HEK293T (cell line): Measurements from ENCODE around the gene R3HDM2.
"Not testable (repeated sequence)": the region's sequence is repeated elsewhere in the genome, so short reads cannot be mapped to it uniquely, and the experiment has no call there.

ENCODE experiments used
- CTCF ChIA-PET: fragments of 350-600 bp; formaldehyde crosslinking; extraction: SDS; loops from one replicate; lab custom pipeline; 2021; ENCODE audit warnings: antibody characterized with exemption, inconsistent platforms; lab: Yijun Ruan, JAX
- POLR2A ChIA-PET: fragments of 350-600 bp; formaldehyde crosslinking; extraction: SDS; loops from one replicate; lab custom pipeline; 2020; ENCODE audit warnings: antibody characterized with exemption, inconsistent platforms; lab: Yijun Ruan, JAX
- DNase-seq: peaks from one replicate; pipeline ENCODE4 v3.0.0; 2012; ENCODE audit warnings: mixed read lengths; ENCODE audit errors: extremely low spot score
- ARNT ChIP-seq: fragments of 450-650 bp; IDR thresholded peaks from 2 replicates; pipeline ENCODE4 v1.6.1; 2017; ENCODE audit warnings: mild to moderate bottlenecking
- BHLHE40 ChIP-seq: fragments of 450-650 bp; IDR thresholded peaks from 2 replicates; pipeline ENCODE4 v1.6.1; 2016; ENCODE audit warnings: mild to moderate bottlenecking, moderate library complexity, borderline replicate concordance
- CTBP1 ChIP-seq: fragments of 450-650 bp; IDR thresholded peaks from 2 replicates; pipeline ENCODE4 v1.6.1; 2016; ENCODE audit warnings: borderline replicate concordance
- ELF4 ChIP-seq: fragments of 450-650 bp; IDR thresholded peaks from 2 replicates; pipeline ENCODE4 v1.6.1; 2017; ENCODE audit warnings: antibody characterized with exemption
- FOXA1 ChIP-seq: fragments of 450-650 bp; IDR thresholded peaks from 2 replicates; pipeline ENCODE4 v1.6.1; 2016; ENCODE audit warnings: mild to moderate bottlenecking
- FOXK2 ChIP-seq: fragments of 450-650 bp; IDR thresholded peaks from 2 replicates; pipeline ENCODE4 v1.6.1; 2016; ENCODE audit warnings: mild to moderate bottlenecking
- FOXM1 ChIP-seq: fragments of 450-650 bp; IDR thresholded peaks from 2 replicates; pipeline ENCODE4 v1.6.1; 2017; ENCODE audit warnings: mild to moderate bottlenecking, borderline replicate concordance
- HDGF ChIP-seq: fragments of 450-650 bp; IDR thresholded peaks from 2 replicates; pipeline ENCODE4 v1.6.1; 2017; ENCODE audit warnings: antibody characterized with exemption, borderline replicate concordance
- L3MBTL2 ChIP-seq: fragments of 450-650 bp; conservative IDR thresholded peaks from 2 replicates; pipeline ENCODE4 v1.6.1; 2016; ENCODE audit warnings: mild to moderate bottlenecking
- LEF1 ChIP-seq: fragments of 450-650 bp; IDR thresholded peaks from 2 replicates; pipeline ENCODE4 v1.6.1; 2017; ENCODE audit warnings: mild to moderate bottlenecking, borderline replicate concordance
- NFRKB ChIP-seq: fragments of 450-650 bp; IDR thresholded peaks from 2 replicates; pipeline ENCODE4 v1.6.1; 2016; ENCODE audit warnings: mild to moderate bottlenecking, moderate library complexity
- SP1 ChIP-seq: fragments of 450-650 bp; IDR thresholded peaks from 2 replicates; pipeline ENCODE4 v1.6.1; 2017
- SUZ12 ChIP-seq: fragments of 450-650 bp; IDR thresholded peaks from 2 replicates; pipeline ENCODE4 v1.6.1; 2016; ENCODE audit warnings: mild to moderate bottlenecking
- TARDBP ChIP-seq: fragments of 450-650 bp; IDR thresholded peaks from 2 replicates; pipeline ENCODE4 v1.6.1; 2016
- ZNF384 ChIP-seq: fragments of 450-650 bp; IDR thresholded peaks from 2 replicates; pipeline ENCODE4 v1.6.1; 2016
- TF ChIP-seq, protein P1 (sequence below): fragments of 450-650 bp; IDR thresholded peaks from 2 replicates; pipeline ENCODE4 v1.6.1; 2016

Gene R3HDM2

GRCh38 chr12:57428965-57429364 lies 1.9 kb downstream of the R3HDM2 start:
- ChIA-PET CTCF (interaction anchor here (0.6 to 0.9 kb wide), 2 partner anchors 24 to 27 kb away, joined by 4 to 10 read pairs; no protein-coding TSS in a partner anchor), POLR2A (interaction anchor here (2.9 to 3.7 kb wide), 2 partner anchors 23 to 26 kb away, joined by 23 to 27 read pairs; partner anchors contain the start of gene INHBE)
- no peak for DNase-seq
- TF ChIP-seq FOXM1 (no peak), CTBP1 (no peak), FOXA1 (no peak), L3MBTL2 (no peak), NFRKB (no peak), SP1 (no peak), ZNF384 (no peak), HDGF (no peak), SUZ12 (no peak), FOXK2 (no peak), BHLHE40 (no peak), LEF1 (no peak), ARNT (no peak), TARDBP (no peak), ELF4 (no peak)
- TF ChIP-seq, protein P1, sequence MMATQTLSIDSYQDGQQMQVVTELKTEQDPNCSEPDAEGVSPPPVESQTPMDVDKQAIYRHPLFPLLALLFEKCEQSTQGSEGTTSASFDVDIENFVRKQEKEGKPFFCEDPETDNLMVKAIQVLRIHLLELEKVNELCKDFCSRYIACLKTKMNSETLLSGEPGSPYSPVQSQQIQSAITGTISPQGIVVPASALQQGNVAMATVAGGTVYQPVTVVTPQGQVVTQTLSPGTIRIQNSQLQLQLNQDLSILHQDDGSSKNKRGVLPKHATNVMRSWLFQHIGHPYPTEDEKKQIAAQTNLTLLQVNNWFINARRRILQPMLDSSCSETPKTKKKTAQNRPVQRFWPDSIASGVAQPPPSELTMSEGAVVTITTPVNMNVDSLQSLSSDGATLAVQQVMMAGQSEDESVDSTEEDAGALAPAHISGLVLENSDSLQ, result no peak

DNA sequence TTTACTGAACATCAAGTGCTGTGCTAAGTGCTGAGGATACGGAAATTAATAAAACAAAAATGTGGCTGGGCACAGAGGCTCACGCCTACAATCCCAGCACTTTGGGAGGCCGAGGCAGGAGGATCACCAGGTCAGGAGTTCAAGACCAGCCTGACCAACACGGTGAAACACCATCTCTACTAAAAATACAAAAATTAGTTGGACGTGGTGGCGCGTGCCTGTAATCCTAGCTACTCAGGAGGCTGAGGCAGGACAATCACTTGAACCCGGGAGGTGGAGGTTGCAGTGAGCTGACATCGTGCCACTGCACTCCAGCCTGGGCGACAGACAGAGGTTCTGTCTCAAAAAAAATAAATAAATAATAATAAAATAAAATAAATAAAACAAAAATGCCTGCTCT lies 3.9 kb downstream of the R3HDM2 start:
- CTCF ChIA-PET, DNase-seq: not testable (repeated sequence)
- POLR2A ChIA-PET, result interaction anchor here (3.7 kb wide), 1 partner anchor 28 kb away, joined by 27 read pairs; the partner anchor contains the start of gene INHBE

GRCh38 chr12:57420482-57420881 lies 10.4 kb downstream of the R3HDM2 start:
- DNase-seq, result no peak
- POLR2A ChIA-PET, result interaction anchor here (1.3 kb wide), 1 partner anchor 10 kb away, joined by 4 read pairs; no protein-coding TSS in a partner anchor
- CTCF ChIA-PET, result no interaction called here
- no peak for TF ChIP-seq HDGF
- no peak for TF ChIP-seq L3MBTL2
- no peak for TF ChIP-seq BHLHE40
- TF ChIP-seq SP1, result no peak
- no peak for TF ChIP-seq ARNT
- TF ChIP-seq FOXM1, result no peak

DNA sequence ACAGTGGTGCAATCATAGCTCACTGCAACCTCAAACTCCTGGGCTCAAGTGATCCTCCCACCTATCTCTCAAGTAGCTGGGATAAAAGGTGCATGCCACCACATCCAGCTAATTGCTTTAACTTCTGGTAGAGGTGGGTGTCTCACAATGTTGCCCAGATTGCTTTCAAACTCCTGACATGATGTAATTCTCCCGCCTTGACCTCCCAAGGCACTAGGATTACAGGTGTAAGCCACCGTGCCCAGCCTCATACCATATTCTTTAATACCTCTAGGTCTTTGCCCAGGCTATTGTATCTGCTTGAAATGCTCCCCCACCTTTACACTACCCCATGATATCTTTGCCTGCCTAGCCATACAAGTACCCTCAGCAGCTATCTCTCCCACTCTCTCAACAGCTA lies 11.3 kb downstream of the R3HDM2 start:
- ChIA-PET POLR2A (interaction anchor here (1.0 to 1.1 kb wide), 3 partner anchors 9 to 11 kb away, joined by 3 to 4 read pairs (median 3); no protein-coding TSS in a partner anchor), CTCF (no interaction called here)
- TF ChIP-seq SP1 (no peak), BHLHE40 (no peak), FOXA1 (no peak), HDGF (no peak), ZNF384 (no peak), SUZ12 (no peak), ELF4 (no peak), CTBP1 (no peak), L3MBTL2 (no peak), FOXK2 (no peak)
- TF ChIP-seq, protein P1, result no peak
- no peak for DNase-seq

DNA sequence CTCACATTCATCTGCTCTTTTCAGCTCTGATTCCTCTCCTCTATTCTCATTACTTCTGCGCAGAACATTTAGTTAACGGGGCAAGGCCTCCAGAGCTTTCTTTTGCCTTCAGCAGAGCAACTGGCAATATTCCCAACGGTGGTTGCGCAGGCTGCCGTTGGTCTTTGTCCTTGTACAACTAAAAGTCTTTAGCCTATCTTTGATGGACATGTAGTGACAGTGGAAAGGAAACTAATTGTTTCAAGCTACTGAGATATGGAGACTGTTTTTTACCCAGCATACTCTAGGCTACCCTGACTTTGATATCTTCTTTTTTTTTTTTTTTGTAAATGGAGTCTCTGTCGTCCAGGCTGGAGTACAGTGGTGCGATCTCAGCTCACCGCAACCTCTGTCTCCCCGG lies 12.6 kb downstream of the R3HDM2 start:
- DNase-seq, result no peak
- TF ChIP-seq L3MBTL2, result no peak
- no peak for TF ChIP-seq FOXM1
- TF ChIP-seq ZNF384, result no peak
- no peak for TF ChIP-seq BHLHE40
- TF ChIP-seq, protein P1, result no peak
- TF ChIP-seq NFRKB, result no peak
- no peak for TF ChIP-seq CTBP1
- no peak for TF ChIP-seq TARDBP
- TF ChIP-seq SUZ12, result no peak
- TF ChIP-seq HDGF, result no peak
- TF ChIP-seq FOXA1, result no peak
- TF ChIP-seq LEF1, result no peak
- no peak for TF ChIP-seq FOXK2
- no peak for TF ChIP-seq ARNT
- POLR2A ChIA-PET, result interaction anchor here (1.0 to 1.1 kb wide), 2 partner anchors 8 to 12 kb away, joined by 4 read pairs; no protein-coding TSS in a partner anchor
- CTCF ChIA-PET, result interaction anchor here (0.7 to 1.2 kb wide), 2 partner anchors 9 to 84 kb away, joined by 3 to 5 read pairs; no protein-coding TSS in a partner anchor

- DNase-seq, result no peak
- no peak for TF ChIP-seq FOXK2
- POLR2A ChIA-PET, result interaction anchor here (1.2 to 1.6 kb wide), 2 partner anchors 36 to 39 kb away, joined by 3 read pairs; partner anchors contain the start of gene INHBE
- CTCF ChIA-PET, result no interaction called here
Measured at GRCh38 chr12:57416039-57416996, 14.5 kb downstream of the R3HDM2 start.
